Astrocyte of the cerebellum (primary cell): ENCODE results near the gene ZNF23.

Source experiments
- DNase-seq: peaks from one replicate; pipeline ENCODE4 v3.0.0-alpha.2; 2011; ENCODE audit warnings: low read depth
- H3K4me3 ChIP-seq: 2 replicates; pipeline ENCODE4 v1.5.1; 2011; ENCODE audit warnings: mild to moderate bottlenecking, low read depth, low read length, moderate library complexity
- in situ Hi-C: cut with HindIII; loops from 2 replicates; pipeline ENCODE4 v1.10.0; 2017; ENCODE audit warnings: low sequenced_read_pairs
- TF ChIP-seq, protein P1 (sequence below): IDR thresholded peaks from 2 replicates; pipeline ENCODE4 v1.5.1; 2012; ENCODE audit warnings: low read length, low read depth, moderate library complexity, mild to moderate bottlenecking; ENCODE audit errors: missing control alignments

Gene ZNF23

DNA sequence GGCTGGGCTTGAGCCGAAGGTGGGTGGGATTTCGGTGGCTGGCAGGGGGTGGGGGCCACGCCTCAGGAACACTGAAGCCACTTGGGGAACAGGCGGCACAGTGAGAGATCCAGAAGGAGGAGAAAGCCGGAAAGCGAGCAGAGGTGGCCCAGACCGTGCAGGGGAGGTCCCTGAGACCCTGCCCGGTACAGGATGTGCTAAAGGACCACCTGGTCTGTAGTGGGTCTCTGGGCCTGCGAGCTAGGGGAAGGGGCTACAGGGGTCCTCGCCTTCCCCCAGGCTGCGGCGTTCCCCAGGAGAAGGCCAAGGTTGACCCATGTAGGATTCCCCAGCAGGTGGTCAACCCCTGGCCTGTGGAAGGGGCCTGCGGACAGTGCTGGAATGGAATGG lies 20.0 kb downstream of the ZNF23 start, which contains the start of gene TLE7:
TSS of gene TLE7 (minus strand) at position 4 of the 390 bp plus-strand sequence. CDS start 8,730 bp downstream, outside the sequence.
- no peak within 1 kb of the TSS for H3K4me3 ChIP-seq
- in situ Hi-C loops = no loop called here
- no peak for DNase-seq
- TF ChIP-seq, protein P1, sequence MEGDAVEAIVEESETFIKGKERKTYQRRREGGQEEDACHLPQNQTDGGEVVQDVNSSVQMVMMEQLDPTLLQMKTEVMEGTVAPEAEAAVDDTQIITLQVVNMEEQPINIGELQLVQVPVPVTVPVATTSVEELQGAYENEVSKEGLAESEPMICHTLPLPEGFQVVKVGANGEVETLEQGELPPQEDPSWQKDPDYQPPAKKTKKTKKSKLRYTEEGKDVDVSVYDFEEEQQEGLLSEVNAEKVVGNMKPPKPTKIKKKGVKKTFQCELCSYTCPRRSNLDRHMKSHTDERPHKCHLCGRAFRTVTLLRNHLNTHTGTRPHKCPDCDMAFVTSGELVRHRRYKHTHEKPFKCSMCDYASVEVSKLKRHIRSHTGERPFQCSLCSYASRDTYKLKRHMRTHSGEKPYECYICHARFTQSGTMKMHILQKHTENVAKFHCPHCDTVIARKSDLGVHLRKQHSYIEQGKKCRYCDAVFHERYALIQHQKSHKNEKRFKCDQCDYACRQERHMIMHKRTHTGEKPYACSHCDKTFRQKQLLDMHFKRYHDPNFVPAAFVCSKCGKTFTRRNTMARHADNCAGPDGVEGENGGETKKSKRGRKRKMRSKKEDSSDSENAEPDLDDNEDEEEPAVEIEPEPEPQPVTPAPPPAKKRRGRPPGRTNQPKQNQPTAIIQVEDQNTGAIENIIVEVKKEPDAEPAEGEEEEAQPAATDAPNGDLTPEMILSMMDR = no peak

- H3K4me3 ChIP-seq = no peak overlapping the region
- DNase-seq = no peak
- in situ Hi-C loops = no loop called here
- TF ChIP-seq, protein P1 = peak; percentile 11
Observed at GRCh38 chr16:71441348-71442050, 20.5 kb downstream of the ZNF23 start.

GRCh38 chr16:71440669-71441347 lies 21.2 kb downstream of the ZNF23 start:
- DNase-seq = no peak
- H3K4me3 ChIP-seq = no peak overlapping the region
- TF ChIP-seq, protein P1 = no peak
- in situ Hi-C loops = no loop called here

DNA sequence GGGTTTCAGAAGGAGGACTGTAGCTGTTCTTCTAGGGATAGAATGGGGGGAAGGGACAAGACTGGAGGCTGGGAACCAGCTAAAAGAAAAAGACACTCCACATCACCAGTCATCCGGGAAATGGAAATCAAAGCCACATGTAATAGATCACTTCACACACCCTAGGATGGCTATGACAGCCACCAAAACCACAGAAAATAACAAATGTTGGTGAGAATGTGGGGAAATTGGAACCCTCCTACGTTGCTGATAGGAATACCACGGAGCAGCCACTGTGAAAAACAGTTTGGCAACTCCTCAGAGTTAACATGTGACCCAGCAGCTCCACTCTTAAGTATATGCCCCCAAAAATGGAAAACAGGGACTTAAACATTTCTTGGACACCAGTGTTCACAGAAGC lies 22.5 kb downstream of the ZNF23 start:
- no peak overlapping the region for H3K4me3 ChIP-seq
- TF ChIP-seq, protein P1 = no peak
- no peak for DNase-seq
- in situ Hi-C loops = no loop called here

DNA sequence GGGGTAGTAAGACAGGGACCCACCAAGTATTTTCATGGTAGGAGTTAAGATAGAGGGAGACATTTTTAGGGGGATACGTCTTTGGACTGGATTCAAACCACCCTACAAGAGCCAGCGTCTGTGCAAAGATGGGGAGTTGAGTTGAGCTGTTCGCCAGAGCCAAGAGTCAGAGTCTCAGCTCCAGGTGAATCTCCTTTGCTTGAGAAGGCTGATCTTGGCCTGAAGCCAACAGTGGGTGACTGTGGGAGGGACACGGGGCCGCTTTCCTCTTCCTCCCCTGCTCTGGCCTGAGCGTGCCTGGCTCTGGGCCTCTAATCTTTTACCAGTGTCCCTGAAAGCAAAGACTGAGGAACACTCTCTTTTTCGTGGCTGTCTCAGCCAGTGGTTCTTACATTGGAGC lies 25.6 kb downstream of the ZNF23 start:
- DNase-seq = no peak
- in situ Hi-C loops = no loop called here
- TF ChIP-seq, protein P1 = no peak
- H3K4me3 ChIP-seq = no peak overlapping the region

DNA sequence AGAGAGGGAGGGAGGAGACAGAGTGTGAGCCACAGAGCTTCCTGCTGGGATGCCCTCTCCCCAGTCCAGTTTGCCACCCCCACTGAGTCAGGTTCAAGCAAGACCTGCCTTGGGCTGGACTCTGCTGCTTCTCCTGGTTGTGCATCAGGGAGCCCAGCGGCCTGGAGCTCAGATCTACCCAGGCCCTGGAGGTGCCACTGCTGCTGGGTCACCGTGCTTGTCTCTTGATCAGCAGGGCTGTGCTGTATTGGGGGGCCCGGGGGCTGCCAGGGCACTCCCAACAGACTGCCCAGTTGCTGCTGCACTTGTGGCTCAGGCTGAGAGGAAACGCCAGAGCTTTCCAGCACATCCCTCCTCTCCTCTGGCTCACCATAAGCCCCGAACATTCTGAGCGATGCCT lies 29.1 kb downstream of the ZNF23 start:
- no peak for DNase-seq
- no peak overlapping the region for H3K4me3 ChIP-seq
- in situ Hi-C loops = no loop called here
- TF ChIP-seq, protein P1 = no peak
